Neuronal stem cell (in vitro differentiated cells): ENCODE results near the gene PCYOX1L.

Source experiments
- DNase-seq: peaks from one replicate; pipeline ENCODE4 v3.0.0-alpha.2; 2013; ENCODE audit warnings: low spot score
- H2AFZ ChIP-seq: one replicate; pipeline ENCODE4 v1.6.1; 2013; ENCODE audit warnings: mild to moderate bottlenecking, low read length, inconsistent platforms
- H2AK5ac ChIP-seq: 2 replicates; pipeline ENCODE4 v1.6.1; 2013; ENCODE audit warnings: low read depth, mild to moderate bottlenecking, inconsistent platforms, low read length, moderate library complexity, mixed read lengths
- H2BK120ac ChIP-seq: 2 replicates; pipeline ENCODE4 v1.6.1; 2013; ENCODE audit warnings: low read depth, mild to moderate bottlenecking, inconsistent platforms, low read length, moderate library complexity, mixed read lengths
- H2BK12ac ChIP-seq: one replicate; pipeline ENCODE4 v1.6.1; 2013; ENCODE audit warnings: low read length, inconsistent platforms
- H2BK15ac ChIP-seq: 2 replicates; pipeline ENCODE4 v1.6.1; 2013; ENCODE audit warnings: mild to moderate bottlenecking, low read length, inconsistent platforms, mixed read lengths
- H2BK5ac ChIP-seq: one replicate; pipeline ENCODE4 v1.6.1; 2013; ENCODE audit warnings: inconsistent platforms, mild to moderate bottlenecking, low read length, moderate library complexity
- H3K14ac ChIP-seq: one replicate; pipeline ENCODE4 v1.6.1; 2013; ENCODE audit warnings: low read length, inconsistent platforms
- H3K18ac ChIP-seq: 2 replicates; pipeline ENCODE4 v1.6.1; 2013; ENCODE audit warnings: low read length, inconsistent platforms
- H3K23ac ChIP-seq: 2 replicates; pipeline ENCODE4 v1.6.1; 2013; ENCODE audit warnings: low read depth, mild to moderate bottlenecking, mixed read lengths, low read length, inconsistent platforms; ENCODE audit not compliant: poor library complexity
- H3K27ac ChIP-seq: replicated peaks from 3 replicates; pipeline ENCODE4 v1.5.1; 2013; ENCODE audit warnings: low read length, inconsistent platforms
- H3K27me3 ChIP-seq, 3 experiments: 2 replicates each; pipeline ENCODE4 v1.6.1; 2013; ENCODE audit warnings: low read length in 3 of 3, mild to moderate bottlenecking in 2 of 3, inconsistent platforms in 1 of 3, low read depth in 1 of 3, mixed read lengths in 1 of 3, moderate library complexity in 1 of 3; ENCODE audit not compliant: control insufficient read depth in 3 of 3, insufficient read depth in 3 of 3
- H3K36me3 ChIP-seq, 2 donors: replicated peaks in 1 of 2; 2 replicates each; pipeline ENCODE4 v1.6.1; 2013; ENCODE audit warnings: low read length in 2 of 2; ENCODE audit not compliant: control insufficient read depth in 2 of 2, insufficient read depth in 2 of 2
- H3K4ac ChIP-seq: 2 replicates; pipeline ENCODE4 v1.6.1; 2013; ENCODE audit warnings: inconsistent platforms, mild to moderate bottlenecking, low read length, moderate library complexity
- H3K4me1 ChIP-seq, 2 donors: 1 replicate in 1 of 2; 2 replicates in 1 of 2; pipeline ENCODE4 v1.6.1; 2013; ENCODE audit warnings: low read length in 2 of 2, low read depth in 1 of 2; ENCODE audit not compliant: control insufficient read depth in 2 of 2, insufficient read depth in 1 of 2
- H3K4me2 ChIP-seq: one replicate; pipeline ENCODE4 v1.6.1; 2013; ENCODE audit warnings: mild to moderate bottlenecking, low read length, inconsistent platforms; ENCODE audit not compliant: insufficient read depth, poor library complexity, severe bottlenecking
- H3K4me3 ChIP-seq, 2 donors: 2 replicates each; pipeline ENCODE4 v1.5.1; 2013; ENCODE audit warnings: low read length in 2 of 2, mild to moderate bottlenecking in 2 of 2, inconsistent platforms in 1 of 2, moderate library complexity in 1 of 2
- H3K79me1 ChIP-seq: one replicate; pipeline ENCODE4 v1.6.1; 2013; ENCODE audit warnings: low read depth, mild to moderate bottlenecking, inconsistent platforms, low read length, moderate library complexity
- H3K9ac ChIP-seq: one replicate; pipeline ENCODE4 v1.6.1; 2013; ENCODE audit warnings: mild to moderate bottlenecking, low read depth, low read length, inconsistent platforms; ENCODE audit not compliant: poor library complexity
- H3K9me3 ChIP-seq, 2 donors: replicated peaks in 1 of 2; 2 replicates each; pipeline versions ENCODE3 to v1.6.1; 2013; ENCODE audit warnings: low read length in 2 of 2, mild to moderate bottlenecking in 2 of 2, inconsistent platforms in 1 of 2, low read depth in 1 of 2, mixed read lengths in 1 of 2, moderate library complexity in 1 of 2; ENCODE audit not compliant: control insufficient read depth in 2 of 2, insufficient read depth in 1 of 2
- H4K8ac ChIP-seq: one replicate; pipeline ENCODE4 v1.6.1; 2013; ENCODE audit warnings: low read depth, mild to moderate bottlenecking, inconsistent platforms, low read length, moderate library complexity
- H4K91ac ChIP-seq: one replicate; pipeline ENCODE4 v1.6.1; 2013; ENCODE audit warnings: low read length, low read depth, mild to moderate bottlenecking, inconsistent platforms; ENCODE audit not compliant: poor library complexity
- WGBS, 2 donors: extraction: QIAGEN DNeasy Blood & Tissue Kit; methylation state at CpG; one replicate each; pipeline ENCODE4 v1.1.7; 2013; ENCODE audit warnings: missing lambda C conversion rate in 2 of 2, mixed read lengths in 1 of 2; ENCODE audit not compliant: insufficient read length in 2 of 2, insufficient replicate concordance in 1 of 2; ENCODE audit errors: extremely low coverage in 2 of 2; 5-methylcytosine and 5-hydroxymethylcytosine counted together

Gene PCYOX1L

GRCh38 chr5:149410071-149410470 lies 52.2 kb downstream of the PCYOX1L start:
- Histone ChIP-seq H3K36me3 (no peaks in the 10 kb centered on the region), H3K4me2 (no peak overlapping the region), H3K79me1 (no peaks in the 10 kb centered on the region), H2BK15ac (no peak overlapping the region), H3K9ac (no peak overlapping the region), H2AFZ (no peak overlapping the region), H4K8ac (no peak overlapping the region), H3K9me3 (no peaks in the 10 kb centered on the region), H3K4ac (no peak overlapping the region), H3K4me1 (peaks cover 18 to 20% of the 10 kb centered on the region in 2 donors), H2BK12ac (no peak overlapping the region), H2BK5ac (no peak overlapping the region), H3K14ac (no peak overlapping the region), H3K4me3 (no peak overlapping the region), H2AK5ac (peak overlapping the region; percentile 71), H3K27me3 (peaks cover 0 to 7% (median 0%) of the 10 kb centered on the region in 3 experiments), H3K23ac (no peak overlapping the region), H2BK120ac (no peak overlapping the region), H3K27ac (no peak overlapping the region), H3K18ac (peak overlapping the region; percentile 42), H4K91ac (no peak overlapping the region)
- DNase-seq = no peak
- no CpG with 5 or more reads among the region's 7 CpGs for WGBS, 2 donors

GRCh38 chr5:149410721-149411432 lies 53.0 kb downstream of the PCYOX1L start:
- no peak overlapping the region for H3K14ac ChIP-seq
- no peak overlapping the region for H2BK5ac ChIP-seq
- H4K91ac ChIP-seq = no peak overlapping the region
- peaks cover 13 to 14% of the 10 kb centered on the region in 2 donors for H3K4me1 ChIP-seq
- H3K18ac ChIP-seq = no peak overlapping the region
- no peak overlapping the region for H2BK15ac ChIP-seq
- peaks cover 0 to 7% (median 0%) of the 10 kb centered on the region in 3 experiments for H3K27me3 ChIP-seq
- no peak overlapping the region for H3K27ac ChIP-seq
- H3K9me3 ChIP-seq = no peaks in the 10 kb centered on the region
- H2AFZ ChIP-seq = no peak overlapping the region
- H2BK12ac ChIP-seq = no peak overlapping the region
- no peaks in the 10 kb centered on the region for H3K79me1 ChIP-seq
- no peak overlapping the region for H3K4me3 ChIP-seq
- peak overlapping the region; percentile 16 for H3K23ac ChIP-seq
- no peak overlapping the region for H3K4me2 ChIP-seq
- H3K9ac ChIP-seq = no peak overlapping the region
- DNase-seq = no peak
- H4K8ac ChIP-seq = no peak overlapping the region
- no peak overlapping the region for H2AK5ac ChIP-seq
- no peak overlapping the region for H2BK120ac ChIP-seq
- WGBS, 2 donors = no CpG with 5 or more reads among the region's 15 CpGs
- no peaks in the 10 kb centered on the region for H3K36me3 ChIP-seq
- H3K4ac ChIP-seq = no peak overlapping the region

- Histone ChIP-seq H2BK120ac (no peak overlapping the region), H3K14ac (no peak overlapping the region), H4K8ac (no peak overlapping the region), H3K4me3 (no peak overlapping the region), H2AK5ac (no peak overlapping the region), H3K9ac (no peak overlapping the region), H3K27ac (no peak overlapping the region), H2BK15ac (no peak overlapping the region), H2BK5ac (no peak overlapping the region), H3K4me1 (peaks cover 6 to 8% of the 10 kb centered on the region in 2 donors), H3K9me3 (no peaks in the 10 kb centered on the region), H4K91ac (no peak overlapping the region), H3K23ac (no peak overlapping the region), H2BK12ac (no peak overlapping the region), H3K4me2 (no peak overlapping the region), H3K27me3 (peaks cover 0 to 7% (median 0%) of the 10 kb centered on the region in 3 experiments), H3K79me1 (no peaks in the 10 kb centered on the region), H3K4ac (no peak overlapping the region), H3K18ac (peak overlapping the region; percentile 19), H3K36me3 (no peaks in the 10 kb centered on the region), H2AFZ (no peak overlapping the region)
- DNase-seq = no peak
- WGBS, 2 donors = no CpG with 5 or more reads among the region's 9 CpGs
These were observed 54.1 kb downstream of the PCYOX1L start for GRCh38 chr5:149411738-149412519.

GRCh38 chr5:149412783-149413476 lies 55.1 kb downstream of the PCYOX1L start:
- Histone ChIP-seq H2BK120ac (peak overlapping the region; percentile 9), H2BK12ac (no peak overlapping the region), H2AK5ac (no peak overlapping the region), H3K4me1 (peaks cover 9 to 12% of the 10 kb centered on the region in 2 donors), H3K27ac (no peak overlapping the region), H3K27me3 (peaks cover 0 to 7% (median 0%) of the 10 kb centered on the region in 3 experiments), H3K4me3 (no peak overlapping the region), H3K79me1 (no peaks in the 10 kb centered on the region), H3K4me2 (no peak overlapping the region), H2BK15ac (peak overlapping the region; percentile 63), H2AFZ (no peak overlapping the region), H3K18ac (peak overlapping the region; percentile 59), H3K9me3 (no peaks in the 10 kb centered on the region), H3K14ac (no peak overlapping the region), H3K36me3 (no peaks in the 10 kb centered on the region), H3K23ac (no peak overlapping the region), H2BK5ac (peak overlapping the region; percentile 19), H3K4ac (no peak overlapping the region), H4K91ac (no peak overlapping the region), H3K9ac (no peak overlapping the region), H4K8ac (no peak overlapping the region)
- no peak for DNase-seq
- no CpG with 5 or more reads among the region's 8 CpGs for WGBS, 2 donors
